ENCODE measurements around the gene ZNF664.

DNA sequence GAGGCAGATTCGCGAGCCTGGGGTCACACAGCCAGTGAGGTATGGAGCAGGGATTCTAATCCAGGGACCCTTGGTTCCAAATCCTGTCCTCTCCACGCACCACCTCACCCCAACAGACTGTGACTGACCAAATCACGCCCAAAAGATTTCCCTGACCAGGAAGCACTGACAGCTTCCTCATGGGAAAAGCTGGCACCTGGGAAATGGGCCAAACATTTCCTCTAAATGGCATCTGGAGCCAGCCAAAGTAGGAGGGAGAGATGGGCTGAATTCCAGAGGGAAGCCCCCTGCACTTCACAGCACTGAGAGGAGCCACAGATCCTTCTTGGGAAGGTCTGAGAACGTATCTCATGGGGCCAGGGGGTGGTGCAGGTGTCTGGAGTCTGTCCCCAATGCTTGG lies 29.2 kb upstream of the ZNF664 start:
- no peak for TF ChIP-seq POLR2A (IDR thresholded peaks at IDR 0.05)
- no peak for TF ChIP-seq CTCF (IDR thresholded peaks at IDR 0.05)

Measured in esophagus squamous epithelium (tissue), 4 donors.